Kidney tubule cell (primary cell): ENCODE results near the gene PLPPR4.
"Not testable (repeated sequence)": the region's sequence is repeated elsewhere in the genome, so short reads cannot be mapped to it uniquely, and the experiment has no call there.

Experiments
- DNase-seq: peaks from one replicate; pipeline ENCODE4 v3.0.0-alpha.2; 2018; ENCODE audit warnings: low spot score

Gene PLPPR4

GRCh38 chr1:99268021-99268420, 3.7 kb downstream of the PLPPR4 start:
- DNase-seq: no peak

- DNase-seq: no peak
Observed at GRCh38 chr1:99269321-99269720, 5.0 kb downstream of the PLPPR4 start.

GRCh38 chr1:99270646-99271045, 6.4 kb downstream of the PLPPR4 start:
- DNase-seq: no peak

GRCh38 chr1:99271249-99271648, 7.0 kb downstream of the PLPPR4 start:
- no peak for DNase-seq

- DNase-seq: no peak
Observed at GRCh38 chr1:99277066-99277465, 12.8 kb downstream of the PLPPR4 start.

GRCh38 chr1:99279525-99279924, 15.2 kb downstream of the PLPPR4 start:
- no peak for DNase-seq

- DNase-seq: no peak
Observed at GRCh38 chr1:99281105-99281504, 16.8 kb downstream of the PLPPR4 start.

- no peak for DNase-seq
Observed at GRCh38 chr1:99282536-99282935, 18.2 kb downstream of the PLPPR4 start.

GRCh38 chr1:99283521-99283920, 19.2 kb downstream of the PLPPR4 start:
- not testable (repeated sequence) for DNase-seq

- DNase-seq: no peak
Observed at GRCh38 chr1:99292886-99293285, 28.6 kb downstream of the PLPPR4 start.

- no peak for DNase-seq
Observed at GRCh38 chr1:99297923-99298322, 33.6 kb downstream of the PLPPR4 start.

GRCh38 chr1:99304725-99305282, 40.5 kb downstream of the PLPPR4 start:
- no peak for DNase-seq

GRCh38 chr1:99305626-99306025, 41.3 kb downstream of the PLPPR4 start:
- no peak for DNase-seq

GRCh38 chr1:99306056-99306455, 41.8 kb downstream of the PLPPR4 start:
- no peak for DNase-seq

GRCh38 chr1:99306644-99307043, 42.4 kb downstream of the PLPPR4 start:
- no peak for DNase-seq

- DNase-seq: no peak
Observed at GRCh38 chr1:99315305-99315704, 51.0 kb downstream of the PLPPR4 start.

- DNase-seq: no peak
Observed at GRCh38 chr1:99326215-99326949, 62.1 kb downstream of the PLPPR4 start.

- no peak for DNase-seq
Observed at GRCh38 chr1:99327357-99327756, 63.1 kb downstream of the PLPPR4 start.

- no peak for DNase-seq
Observed at GRCh38 chr1:99328171-99328570, 63.9 kb downstream of the PLPPR4 start.

GRCh38 chr1:99331083-99331482, 66.8 kb downstream of the PLPPR4 start:
- DNase-seq: no peak

GRCh38 chr1:99331636-99332035, 67.3 kb downstream of the PLPPR4 start:
- DNase-seq: no peak

GRCh38 chr1:99332561-99332960, 68.3 kb downstream of the PLPPR4 start:
- DNase-seq: no peak

- DNase-seq: no peak
Observed at GRCh38 chr1:99334991-99335390, 70.7 kb downstream of the PLPPR4 start.
